CD14-positive monocyte (primary cell): ENCODE results near the gene INPP5A. TPM values are rescaled to one million over a fixed set of nuclear protein-coding genes. Genes with fewer than 3 reads are reported as not detected.

Source experiments
- DNase-seq, 3 donors: peaks; one replicate each; pipeline ENCODE4 v3.0.0-alpha.2; 2011 to 2022
- H2AFZ ChIP-seq: 2 replicates; pipeline ENCODE4 v1.6.0; 2012; ENCODE audit warnings: mild to moderate bottlenecking, low read depth, low read length, inconsistent platforms; ENCODE audit not compliant: insufficient read depth, poor library complexity, severe bottlenecking
- H3K27ac ChIP-seq, 2 donors: 1 replicate in 1 of 2; 2 replicates in 1 of 2; pipeline ENCODE4 v1.5.1; 2012 to 2013; ENCODE audit warnings: low read length in 2 of 2, control low read depth in 1 of 2, inconsistent platforms in 1 of 2, low read depth in 1 of 2, mild to moderate bottlenecking in 1 of 2
- H3K27me3 ChIP-seq, 2 donors: one replicate each; pipeline versions ENCODE4 v1.6.0 to v1.6.1; 2011 to 2013; ENCODE audit warnings: low read length in 2 of 2; ENCODE audit not compliant: control insufficient read depth in 2 of 2, insufficient read depth in 2 of 2
- H3K36me3 ChIP-seq, 2 donors: replicated peaks in 1 of 2; 1 replicate in 1 of 2; 2 replicates in 1 of 2; pipeline versions ENCODE4 v1.5.1 to v1.6.1; 2012 to 2013; ENCODE audit warnings: low read length in 2 of 2, control low read depth in 1 of 2, inconsistent platforms in 1 of 2, mild to moderate bottlenecking in 1 of 2; ENCODE audit not compliant: insufficient read depth in 2 of 2, control insufficient read depth in 1 of 2
- H3K4me1 ChIP-seq, 2 donors: 1 replicate in 1 of 2; 2 replicates in 1 of 2; pipeline versions ENCODE4 v1.5.1 to v1.6.1; 2012 to 2013; ENCODE audit warnings: low read length in 2 of 2, control low read depth in 1 of 2, inconsistent platforms in 1 of 2, mild to moderate bottlenecking in 1 of 2, moderate library complexity in 1 of 2; ENCODE audit not compliant: insufficient read depth in 2 of 2, control insufficient read depth in 1 of 2
- H3K4me2 ChIP-seq: replicated peaks from 2 replicates; pipeline ENCODE3; 2012; ENCODE audit warnings: low read length, moderate library complexity, mild to moderate bottlenecking; ENCODE audit not compliant: poor library complexity, severe bottlenecking; ENCODE audit errors: extremely low read depth
- H3K4me3 ChIP-seq, 3 experiments: fragments of 200-600 bp in 1 of 3; sonication (generic) in 1 of 3; replicated peaks in 1 of 3; 1 replicate in 2 of 3; 2 replicates in 1 of 3; pipeline ENCODE4 v1.5.1; 2011 to 2013; ENCODE audit warnings: low read length in 3 of 3, mild to moderate bottlenecking in 3 of 3, control low read depth in 2 of 3, low read depth in 2 of 3, inconsistent platforms in 1 of 3, moderate library complexity in 1 of 3
- H3K79me2 ChIP-seq: 2 replicates; pipeline ENCODE4 v1.6.0; 2012; ENCODE audit warnings: mild to moderate bottlenecking, control low read depth, inconsistent platforms, low read length, moderate library complexity; ENCODE audit not compliant: insufficient read depth
- H3K9ac ChIP-seq: 2 replicates; pipeline ENCODE4 v1.6.0; 2017; ENCODE audit warnings: low read length, mild to moderate bottlenecking; ENCODE audit not compliant: insufficient read depth, poor library complexity, severe bottlenecking
- H3K9me3 ChIP-seq, 2 donors: replicated peaks in 1 of 2; 1 replicate in 1 of 2; 2 replicates in 1 of 2; pipeline versions ENCODE4 v1.5.1 to v1.6.1; 2012 to 2013; ENCODE audit warnings: low read length in 2 of 2, control low read depth in 1 of 2; ENCODE audit not compliant: control insufficient read depth in 1 of 2, insufficient read depth in 1 of 2
- H4K20me1 ChIP-seq: 2 replicates; pipeline ENCODE4 v1.6.0; 2012; ENCODE audit warnings: mild to moderate bottlenecking, low read length, control low read depth, moderate library complexity; ENCODE audit not compliant: insufficient read depth
- H3K27ac Mint-ChIP-seq, 7 donors: one replicate each; pipeline ENCODE4 v1.8.0; 2020; ENCODE audit warnings: mild to moderate bottlenecking in 7 of 7, mixed read lengths in 7 of 7, moderate library complexity in 6 of 7, inconsistent platforms in 2 of 7
- H3K27me3 Mint-ChIP-seq, 3 donors: one replicate each; pipeline ENCODE4 v1.8.0; 2021 to 2022; ENCODE audit warnings: low read depth in 3 of 3, mild to moderate bottlenecking in 3 of 3, mixed read lengths in 3 of 3, moderate library complexity in 3 of 3, inconsistent platforms in 1 of 3
- H3K36me3 Mint-ChIP-seq, 2 donors: one replicate each; pipeline ENCODE4 v1.8.0; 2020; ENCODE audit warnings: mixed read lengths in 2 of 2, inconsistent platforms in 1 of 2, mild to moderate bottlenecking in 1 of 2
- H3K4me1 Mint-ChIP-seq: one replicate; pipeline ENCODE4 v1.8.0; 2020; ENCODE audit warnings: mild to moderate bottlenecking, mixed read lengths
- H3K4me3 Mint-ChIP-seq, 2 donors: one replicate each; pipeline ENCODE4 v1.8.0; 2020; ENCODE audit warnings: mild to moderate bottlenecking in 2 of 2, mixed read lengths in 2 of 2, moderate library complexity in 1 of 2
- H3K9me3 Mint-ChIP-seq, 7 donors: one replicate each; pipeline ENCODE4 v1.8.0; 2020 to 2022; ENCODE audit warnings: mixed read lengths in 7 of 7, mild to moderate bottlenecking in 6 of 7, moderate library complexity in 6 of 7, inconsistent platforms in 2 of 7
- CTCF ChIP-seq: fragments of 200-600 bp; IDR thresholded peaks from one replicate; pipeline ENCODE4 v1.8.0; 2022; ENCODE audit warnings: antibody characterized with exemption, mild to moderate bottlenecking
- WGBS: methylation state at CpG from one replicate; pipeline ENCODE4 v1.1.5; 2013; ENCODE audit warnings: missing lambda C conversion rate; ENCODE audit not compliant: insufficient coverage; 5-methylcytosine and 5-hydroxymethylcytosine counted together
- intact Hi-C, 2 donors: fragments of 100-400 bp; cut with micrococcal nuclease; formaldehyde crosslinking; loops; one replicate each; pipeline versions ENCODE4 v1.15.0 to v1.15.1; 2023
- polyA plus RNA-seq, 3 donors: library from polyadenylated mRNA; depleted of rRNA in 1 of 3; unstranded in 2 of 3; stranded (reverse) in 1 of 3; fragments of 300-500 nt in 2 of 3; fragments of >200 nt in 1 of 3; fragmentation: Illumina TruSeq in 2 of 3; gene quantifications; 1 replicate in 2 of 3; 2 replicates in 1 of 3; pipeline ENCODE4 v1.2.3, GENCODE V29; 2012 to 2021

Gene INPP5A
- polyA plus RNA-seq, 3 donors, result 0.87 to 17.2 (median 2.9) TPM

GRCh38 chr10:132493756-132494290 lies 43.8 kb upstream of the INPP5A start:
- H3K27me3 Mint-ChIP-seq, result peaks cover 3 to 9% (median 8%) of the 10 kb centered on the region in 3 donors
- WGBS, result 95% methylated on average over 13 of the region's 16 CpGs
- no peaks in the 10 kb centered on the region for H3K27me3 ChIP-seq
- no peak overlapping the region for H3K4me3 Mint-ChIP-seq
- H3K27ac ChIP-seq, result no peak overlapping the region
- no peaks in the 10 kb centered on the region for H3K79me2 ChIP-seq
- no peak overlapping the region for H3K4me3 ChIP-seq
- H3K36me3 Mint-ChIP-seq, result no peaks in the 10 kb centered on the region
- peaks cover 0 to 24% (median 3%) of the 10 kb centered on the region in 7 donors for H3K9me3 Mint-ChIP-seq
- H4K20me1 ChIP-seq, result no peaks in the 10 kb centered on the region
- no peak overlapping the region for H2AFZ ChIP-seq
- no peak for TF ChIP-seq CTCF
- H3K4me1 ChIP-seq, result peaks cover 16 to 20% of the 10 kb centered on the region in 2 donors
- DNase-seq, result no peak
- peaks cover 0 to 14% of the 10 kb centered on the region in 2 donors for H3K9me3 ChIP-seq
- no peak overlapping the region for H3K4me2 ChIP-seq
- H3K9ac ChIP-seq, result no peak overlapping the region
- peaks cover 25% of the 10 kb centered on the region for H3K4me1 Mint-ChIP-seq
- intact Hi-C loops, result no loop called here
- H3K36me3 ChIP-seq, result no peaks in the 10 kb centered on the region
- peak overlapping the region in 1 of 7 donors; percentile 2 for H3K27ac Mint-ChIP-seq

- Histone ChIP-seq H3K79me2 (no peaks in the 10 kb centered on the region), H2AFZ (no peak overlapping the region), H3K27me3 (no peaks in the 10 kb centered on the region), H3K27ac (no peak overlapping the region), H3K36me3 (no peaks in the 10 kb centered on the region), H4K20me1 (no peaks in the 10 kb centered on the region), H3K9me3 (peaks cover 0 to 12% of the 10 kb centered on the region in 2 donors), H3K4me3 (no peak overlapping the region), H3K4me1 (peaks cover 16 to 20% of the 10 kb centered on the region in 2 donors), H3K4me2 (no peak overlapping the region), H3K9ac (no peak overlapping the region)
- TF ChIP-seq CTCF, result no peak
- no peaks in the 10 kb centered on the region for H3K36me3 Mint-ChIP-seq
- H3K9me3 Mint-ChIP-seq, result peaks cover 0 to 14% (median 3%) of the 10 kb centered on the region in 7 donors
- 91% methylated on average over 4 of the region's 11 CpGs for whole genome bisulfite sequencing
- H3K4me3 Mint-ChIP-seq, result no peak overlapping the region
- intact Hi-C loops, result no loop called here
- H3K4me1 Mint-ChIP-seq, result peaks cover 27% of the 10 kb centered on the region
- no peak for DNase-seq
- no peak overlapping the region for H3K27ac Mint-ChIP-seq
- peaks cover 5 to 13% (median 11%) of the 10 kb centered on the region in 3 donors for H3K27me3 Mint-ChIP-seq
Observed at GRCh38 chr10:132494866-132495630, 42.5 kb upstream of the INPP5A start.
